ENCODE results near the gene MSH3. TPM values are rescaled to one million over a fixed set of nuclear protein-coding genes. Genes with fewer than 3 reads are reported as not detected.

The MSH3 gene
- total and polyA plus RNA-seq, 12 donors: 2.6 to 15.1 (median 11.6) TPM

GRCh38 chr5:80722916-80723315, 68.5 kb downstream of the MSH3 start:
- Histone ChIP-seq H3K36me3 (peaks cover 0 to 57% (median 25%) of the 10 kb centered on the region in 9 donors), H3K27ac (no peak overlapping the region), H3K4me3 (no peak overlapping the region), H3K9me3 (peaks cover 0 to 13% (median 7%) of the 10 kb centered on the region in 11 donors), H3K4me1 (no peaks in the 10 kb centered on the region), H3K27me3 (no peaks in the 10 kb centered on the region)
- DNase-seq (no peak), ATAC-seq (no peak)
- TF ChIP-seq CTCF (IDR thresholded peaks at IDR 0.05): no peak
- 97% methylated on average over 7 of the region's 7 CpGs for WGBS, 2 donors
- intact Hi-C loops (cut with DNase I): no loop called here

- Histone ChIP-seq H3K9me3 (peaks cover 0 to 3% (median 0%) of the 10 kb centered on the region in 11 donors), H3K27ac (no peak overlapping the region), H3K27me3 (no peaks in the 10 kb centered on the region), H3K36me3 (peaks cover 0 to 58% (median 13%) of the 10 kb centered on the region in 9 donors), H3K4me1 (no peaks in the 10 kb centered on the region), H3K4me3 (no peak overlapping the region)
- DNase-seq (no peak), ATAC-seq (no peak)
- WGBS, 2 donors: 85 to 91% methylated on average over 6 of the region's 6 CpGs
- intact Hi-C loops (cut with DNase I): no loop called here
- TF ChIP-seq CTCF (IDR thresholded peaks at IDR 0.05): no peak
Measured at GRCh38 chr5:80725446-80725845, 71.0 kb downstream of the MSH3 start.

- Histone ChIP-seq H3K4me3 (no peak overlapping the region), H3K36me3 (peaks cover 0 to 32% (median 0%) of the 10 kb centered on the region in 9 donors), H3K27me3 (no peaks in the 10 kb centered on the region), H3K4me1 (peaks cover 0 to 5% (median 0%) of the 10 kb centered on the region in 9 donors), H3K27ac (no peak overlapping the region), H3K9me3 (no peaks in the 10 kb centered on the region)
- 88 to 96% methylated on average over 4 of the region's 4 CpGs for WGBS, 2 donors
- DNase-seq (no peak), ATAC-seq (no peak)
- TF ChIP-seq CTCF (IDR thresholded peaks at IDR 0.05): no peak
- intact Hi-C loops (cut with DNase I): no loop called here
Measured at GRCh38 chr5:80736730-80737129, 82.3 kb downstream of the MSH3 start.

- no peak overlapping the region for H3K27ac ChIP-seq
- DNase-seq: no peak
Measured at GRCh38 chr5:80738466-80738865, 84.0 kb downstream of the MSH3 start.

More at GRCh38 chr5:80738466-80738865, 84.0 kb downstream of the MSH3 start:
- no peak for ATAC-seq
- no peak overlapping the region for H3K4me3 ChIP-seq
- intact Hi-C loops (cut with DNase I): no loop called here
- peaks cover 0 to 5% (median 0%) of the 10 kb centered on the region in 9 donors for H3K4me1 ChIP-seq
- peaks cover 0 to 37% (median 14%) of the 10 kb centered on the region in 9 donors for H3K36me3 ChIP-seq
- no peaks in the 10 kb centered on the region for H3K9me3 ChIP-seq
- H3K27me3 ChIP-seq: no peaks in the 10 kb centered on the region
- 56 to 57% methylated on average over 3 of the region's 3 CpGs for WGBS, 2 donors
- TF ChIP-seq CTCF (IDR thresholded peaks at IDR 0.05): no peak

Data from heart right ventricle (tissue), 16 donors.